Activated CD8-positive, alpha-beta memory T cell treated with anti-CD3 and anti-CD28 coated beads, Interleukin-2, amount 50 U/mL, for 24 hours (primary cell): Measurements from ENCODE around the gene NUDT9.
"Not testable (repeated sequence)": the region's sequence is repeated elsewhere in the genome, so short reads cannot be mapped to it uniquely, and the experiment has no call there.

ENCODE experiments used
- DNase-seq: peaks from one replicate; pipeline ENCODE4 v3.0.0-alpha.2; 2020; ENCODE audit errors: extremely low read depth

Gene NUDT9, protein sequence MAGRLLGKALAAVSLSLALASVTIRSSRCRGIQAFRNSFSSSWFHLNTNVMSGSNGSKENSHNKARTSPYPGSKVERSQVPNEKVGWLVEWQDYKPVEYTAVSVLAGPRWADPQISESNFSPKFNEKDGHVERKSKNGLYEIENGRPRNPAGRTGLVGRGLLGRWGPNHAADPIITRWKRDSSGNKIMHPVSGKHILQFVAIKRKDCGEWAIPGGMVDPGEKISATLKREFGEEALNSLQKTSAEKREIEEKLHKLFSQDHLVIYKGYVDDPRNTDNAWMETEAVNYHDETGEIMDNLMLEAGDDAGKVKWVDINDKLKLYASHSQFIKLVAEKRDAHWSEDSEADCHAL

DNA sequence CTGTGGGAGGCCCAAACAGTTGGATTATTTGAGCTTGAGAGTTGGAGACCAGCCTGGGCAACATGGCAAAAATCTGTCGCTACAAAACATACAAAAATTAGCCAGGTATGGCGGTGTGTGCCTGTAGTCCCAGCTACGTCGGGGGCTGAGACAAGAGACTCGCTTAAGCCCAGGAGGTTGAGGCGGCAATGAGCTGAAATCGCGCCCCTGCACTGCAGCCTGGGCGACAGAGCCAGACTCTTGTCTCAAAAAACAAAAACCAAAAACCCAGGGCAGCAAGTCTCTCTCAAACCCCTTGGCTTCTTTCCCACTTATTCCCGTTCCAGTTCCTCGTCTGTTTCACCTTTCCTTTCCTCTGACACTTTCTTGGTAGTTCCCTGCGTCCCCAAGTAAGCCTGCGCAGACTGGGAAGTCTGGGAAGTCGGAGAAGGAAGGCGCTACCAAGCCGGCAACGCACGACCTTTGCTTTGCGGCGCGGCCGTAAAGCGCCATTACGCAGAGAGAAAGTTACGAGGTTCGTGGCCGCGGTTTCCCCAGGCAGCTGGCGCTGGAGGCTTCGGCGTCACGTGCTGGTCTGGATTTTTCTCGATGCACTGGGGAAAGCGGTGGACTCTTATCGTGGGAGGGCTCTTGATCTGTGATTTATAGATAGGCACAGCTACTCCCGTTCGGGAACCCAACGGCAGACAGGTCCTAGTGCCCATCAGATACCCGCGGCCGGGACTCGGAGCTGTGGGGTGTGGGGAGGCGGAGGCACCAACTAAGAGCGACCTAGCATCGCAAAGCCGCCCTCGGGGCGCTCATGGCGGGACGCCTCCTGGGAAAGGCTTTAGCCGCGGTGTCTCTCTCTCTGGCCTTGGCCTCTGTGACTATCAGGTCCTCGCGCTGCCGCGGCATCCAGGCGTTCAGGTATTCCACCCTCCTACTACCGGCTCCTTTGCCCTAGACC, at the start of gene NUDT9:
Gene NUDT9, plus strand, starts transcription at position 470 of the 949 bp plus-strand sequence. Its CDS starts 333 bp downstream, at position 803.
- peak; percentile 68 for DNase-seq

GRCh38 chr4:87375719-87376291, 46.6 kb upstream of the NUDT9 start:
- DNase-seq: no peak

DNA sequence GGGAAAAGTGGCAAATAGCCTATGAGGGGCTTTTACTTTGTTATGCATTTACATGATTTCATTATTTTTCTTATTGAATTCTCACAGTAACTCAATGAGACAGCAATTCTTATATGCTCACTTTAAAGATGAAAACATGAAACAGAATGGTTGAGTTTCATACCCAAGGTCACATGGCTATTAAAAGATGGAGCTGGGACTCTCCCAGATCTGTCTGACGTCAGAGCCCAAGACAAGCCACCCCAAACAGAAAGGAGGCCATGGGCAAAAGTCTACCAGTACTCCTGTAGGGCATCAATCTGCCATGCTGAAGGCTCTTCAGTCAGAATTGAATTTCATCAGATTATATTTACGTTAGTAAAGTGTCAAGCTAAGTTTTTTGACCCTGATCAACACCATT, 44.6 kb upstream of the NUDT9 start:
- DNase-seq: no peak

GRCh38 chr4:87382116-87382515, 40.3 kb upstream of the NUDT9 start:
- no peak for DNase-seq

- DNase-seq: no peak
Measured at GRCh38 chr4:87382931-87383330, 39.4 kb upstream of the NUDT9 start.

DNA sequence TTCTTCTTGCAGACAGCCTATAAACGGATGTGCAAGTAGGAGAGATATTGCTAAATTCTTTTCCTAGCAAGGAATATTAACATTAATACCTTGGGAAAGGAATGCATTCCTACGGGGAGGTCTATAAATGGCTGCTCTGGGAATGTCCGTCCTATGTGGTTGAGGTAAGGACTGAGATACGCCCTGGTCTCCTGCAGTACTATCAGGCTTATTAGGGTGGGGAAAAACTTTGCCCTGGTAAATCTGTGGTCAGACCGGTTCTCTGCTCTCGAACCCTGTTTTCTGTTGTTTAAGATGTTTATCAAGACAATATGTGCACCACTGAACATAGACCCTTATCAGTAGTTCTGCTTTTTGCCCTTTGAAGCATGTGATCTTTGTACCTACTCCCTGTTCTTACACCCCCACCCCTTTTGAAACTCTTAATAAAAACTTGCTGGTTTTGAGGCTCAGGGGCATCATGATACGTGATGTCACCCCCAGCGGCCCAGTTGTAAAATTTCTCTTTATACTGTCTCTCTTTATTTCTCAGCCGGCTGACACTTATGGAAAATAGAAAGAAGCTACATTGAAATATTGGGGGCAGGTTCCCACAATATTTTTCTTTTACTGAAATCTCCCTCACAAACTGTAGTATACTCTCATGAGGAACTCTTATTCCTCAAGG, 37.8 kb upstream of the NUDT9 start:
- DNase-seq: not testable (repeated sequence)

DNA sequence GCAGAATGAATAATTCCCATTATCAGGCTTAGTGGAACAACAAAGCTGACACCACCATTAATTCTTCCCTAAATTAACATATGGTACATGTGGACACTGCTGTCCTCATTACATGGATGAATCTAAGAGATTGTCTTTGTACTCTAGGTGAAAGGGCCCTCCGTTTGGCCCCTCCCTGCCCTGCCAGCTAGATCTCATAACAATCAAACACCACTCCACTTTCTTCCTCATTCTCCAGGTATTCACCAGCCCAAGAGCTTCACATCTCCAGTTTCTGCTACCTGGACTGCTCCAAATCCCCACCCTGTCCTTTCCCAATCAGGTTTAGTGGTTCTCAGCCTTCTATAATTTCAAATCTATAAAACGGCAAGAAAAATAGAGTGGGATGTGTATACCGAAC, 35.1 kb upstream of the NUDT9 start:
- DNase-seq: no peak

DNA sequence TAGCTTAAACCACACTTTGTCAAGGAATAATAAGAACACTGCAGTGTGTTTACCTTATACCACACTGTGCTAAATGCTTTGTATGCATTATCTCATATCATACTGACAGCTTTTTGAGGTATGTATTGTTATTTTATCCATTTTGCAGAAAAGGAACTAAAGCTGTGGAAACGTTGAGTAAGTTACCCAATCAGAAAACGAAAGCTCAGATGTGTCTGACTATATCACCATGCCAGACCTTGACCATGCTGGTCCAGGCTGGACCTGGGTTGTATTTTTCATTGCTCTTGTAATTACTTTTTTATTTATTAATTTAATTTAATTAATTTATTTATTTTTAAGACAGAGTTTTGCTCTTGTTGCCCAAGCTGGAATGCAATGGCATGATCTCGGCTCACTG, 33.5 kb upstream of the NUDT9 start:
- DNase-seq: no peak

- not testable (repeated sequence) for DNase-seq
Measured at GRCh38 chr4:87390055-87390454, 32.3 kb upstream of the NUDT9 start.

DNA sequence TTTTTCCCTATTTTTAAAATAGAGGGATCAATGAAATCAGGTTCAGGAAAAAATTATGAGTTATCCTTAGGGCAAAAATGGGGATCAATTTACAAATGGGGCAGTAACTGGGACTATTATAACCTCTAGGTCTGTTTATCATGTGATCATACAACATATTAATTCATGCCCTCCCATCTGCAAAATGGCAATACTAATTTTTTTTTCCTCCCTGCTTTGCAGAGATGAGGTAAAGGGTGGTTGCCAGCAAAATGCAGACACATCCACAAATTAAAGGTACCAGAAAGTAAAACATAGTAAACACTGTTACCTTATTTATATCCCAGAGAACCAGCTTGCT, 31.9 kb upstream of the NUDT9 start:
- DNase-seq: no peak

DNA sequence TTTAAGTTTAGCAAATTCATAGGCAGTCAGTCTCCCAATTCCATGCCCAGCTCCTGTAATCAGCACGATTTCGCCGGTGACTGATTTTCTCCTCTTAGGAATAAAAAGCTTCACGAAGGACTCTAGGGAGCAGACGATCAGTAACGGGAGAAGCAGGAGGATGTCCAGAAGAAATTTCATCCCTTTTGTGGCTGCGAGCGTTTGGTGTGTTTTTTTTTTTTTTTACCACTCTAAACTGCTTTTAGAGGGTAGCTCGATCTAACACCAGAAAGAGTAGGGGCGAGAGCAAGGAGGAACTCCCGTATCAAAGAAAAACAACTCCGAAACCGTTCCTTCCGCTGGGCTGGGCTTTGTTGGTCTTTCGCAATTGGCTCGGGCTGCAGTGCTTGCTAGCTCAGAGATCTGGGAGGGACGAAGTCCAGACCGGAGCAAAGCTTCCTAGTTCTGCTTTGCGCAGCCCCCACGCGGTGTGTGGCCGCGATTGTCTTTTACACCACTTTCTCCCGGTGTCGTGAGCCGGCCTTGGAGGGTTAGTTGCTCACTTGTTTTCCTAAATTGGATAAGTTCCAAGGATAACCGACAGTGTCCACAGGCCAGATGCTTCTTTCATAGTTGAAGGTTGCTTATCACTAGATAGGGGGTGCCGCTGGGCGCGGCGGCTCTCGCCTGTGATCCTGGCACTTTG, 31.3 kb upstream of the NUDT9 start, which contains the start of gene HSD17B11:
Gene HSD17B11, minus strand, starts transcription at position 298 of the 685 bp plus-strand sequence. Its CDS starts 118 bp downstream, at position 180.
- DNase-seq: peak; percentile 50

GRCh38 chr4:87391576-87392054, 30.8 kb upstream of the NUDT9 start:
- no peak for DNase-seq

DNA sequence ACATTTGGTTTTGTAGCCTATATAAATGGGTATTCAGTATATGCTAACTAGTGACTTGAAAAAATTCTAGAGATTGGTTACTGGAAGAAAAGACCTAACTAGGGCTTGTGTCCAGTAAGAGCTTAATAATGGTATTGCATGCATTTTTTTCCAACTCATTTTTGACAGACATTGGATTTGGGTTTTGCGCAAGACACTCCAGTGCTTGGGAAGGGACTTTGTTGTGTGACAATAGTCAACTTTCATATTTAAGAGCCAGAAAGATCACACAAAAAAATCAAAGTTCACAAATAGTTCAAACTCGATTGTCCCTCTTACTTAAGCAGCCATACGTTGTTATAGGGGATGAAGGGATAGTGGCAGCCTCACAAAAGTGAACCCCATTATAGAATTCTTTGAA, 30.2 kb upstream of the NUDT9 start:
- DNase-seq: no peak

DNA sequence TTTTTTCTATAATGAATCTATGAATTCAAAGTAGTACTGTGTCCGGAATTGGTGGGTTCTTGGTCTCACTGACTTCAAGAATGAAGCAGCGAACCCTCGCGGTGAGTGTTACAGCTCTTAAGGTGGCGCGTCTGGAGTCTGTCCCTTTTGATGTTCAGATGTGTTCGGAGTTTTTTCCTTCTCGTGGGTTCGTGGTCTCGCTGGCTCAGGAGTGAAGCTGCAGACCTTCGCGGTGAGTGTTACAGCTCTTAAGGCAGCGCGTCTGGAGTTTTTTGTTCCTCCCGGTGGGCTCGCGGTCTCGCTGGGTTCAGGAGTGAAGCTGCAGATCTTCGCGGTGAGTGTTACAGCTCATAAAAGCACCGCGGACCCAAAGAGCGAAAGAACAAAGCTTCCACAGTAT, 27.3 kb upstream of the NUDT9 start:
- DNase-seq: not testable (repeated sequence)

- DNase-seq: not testable (repeated sequence)
Measured at GRCh38 chr4:87395851-87396250, 26.5 kb upstream of the NUDT9 start.

DNA sequence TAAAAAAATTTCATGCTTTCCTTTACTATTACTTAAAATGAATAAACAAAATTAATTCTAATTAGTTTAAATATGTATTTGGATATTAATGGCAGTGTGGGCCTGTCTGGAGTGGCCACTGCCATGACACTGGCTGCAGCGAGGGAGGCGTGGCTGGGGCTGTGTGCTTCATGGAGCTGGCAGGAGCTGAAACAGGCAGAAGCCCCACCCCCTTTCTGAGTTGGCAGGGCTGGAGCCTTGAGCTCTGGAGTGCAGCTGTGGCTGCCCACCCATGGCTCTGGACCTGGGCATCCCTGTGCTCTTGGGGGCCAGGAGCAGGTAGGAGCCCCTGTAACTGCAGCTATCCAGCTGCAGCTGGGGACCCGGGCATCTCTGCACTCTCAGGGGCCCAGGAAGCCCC, 23.2 kb upstream of the NUDT9 start:
- DNase-seq: no peak

DNA sequence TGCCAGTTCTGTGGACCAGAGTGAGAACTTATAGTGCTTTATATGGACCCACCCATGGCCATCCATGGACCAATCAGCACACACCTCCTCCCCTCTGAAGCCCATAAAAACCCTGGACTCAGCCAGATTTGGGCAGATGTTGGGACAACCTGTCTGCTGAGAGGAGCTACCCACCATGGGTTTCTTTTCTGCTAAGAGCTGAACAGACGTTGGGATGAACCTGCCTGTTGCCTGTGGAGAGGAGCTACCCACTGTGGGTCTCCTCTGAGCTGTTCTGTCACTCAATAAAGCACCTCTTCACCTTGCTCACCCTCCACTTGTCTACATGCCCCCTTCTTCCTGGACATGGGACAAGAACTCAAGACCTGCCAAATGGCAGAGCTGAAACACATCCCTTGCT, 22.4 kb upstream of the NUDT9 start:
- no peak for DNase-seq

DNA sequence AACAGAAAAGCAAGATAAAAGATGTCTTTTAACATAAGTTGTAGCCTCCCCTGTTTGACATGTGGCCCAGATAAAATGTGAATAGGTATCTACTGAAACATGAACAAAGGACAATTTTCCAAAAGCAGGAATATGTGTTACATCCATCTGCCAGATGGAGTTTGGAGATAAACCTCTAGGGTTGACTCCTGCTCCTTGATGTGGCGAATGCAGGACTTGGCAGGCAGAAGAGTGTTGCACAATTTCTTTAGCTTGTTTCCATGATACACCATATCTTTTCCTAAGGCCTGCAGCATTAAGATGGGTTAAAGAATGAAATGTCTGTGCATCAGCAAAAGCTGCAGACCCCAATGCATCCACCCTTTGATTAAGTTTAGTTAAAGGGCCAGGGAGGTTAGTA, 18.6 kb upstream of the NUDT9 start:
- not testable (repeated sequence) for DNase-seq

GRCh38 chr4:87405211-87405820, 17.1 kb upstream of the NUDT9 start:
- no peak for DNase-seq

GRCh38 chr4:87406462-87406861, 15.9 kb upstream of the NUDT9 start:
- no peak for DNase-seq

- not testable (repeated sequence) for DNase-seq
Measured at GRCh38 chr4:87406902-87407301, 15.5 kb upstream of the NUDT9 start.
